ENCODE measurements around the gene DPM3. TPM values are rescaled to one million over a fixed set of nuclear protein-coding genes. Genes with fewer than 3 reads are reported as not detected.

DPM3 gene
- total RNA-seq, 3 donors from 2014 or later (not counting 1 experiment from before 2014, with no cell fraction given): 26.8 to 45.7 (median 41.5) TPM

DNA sequence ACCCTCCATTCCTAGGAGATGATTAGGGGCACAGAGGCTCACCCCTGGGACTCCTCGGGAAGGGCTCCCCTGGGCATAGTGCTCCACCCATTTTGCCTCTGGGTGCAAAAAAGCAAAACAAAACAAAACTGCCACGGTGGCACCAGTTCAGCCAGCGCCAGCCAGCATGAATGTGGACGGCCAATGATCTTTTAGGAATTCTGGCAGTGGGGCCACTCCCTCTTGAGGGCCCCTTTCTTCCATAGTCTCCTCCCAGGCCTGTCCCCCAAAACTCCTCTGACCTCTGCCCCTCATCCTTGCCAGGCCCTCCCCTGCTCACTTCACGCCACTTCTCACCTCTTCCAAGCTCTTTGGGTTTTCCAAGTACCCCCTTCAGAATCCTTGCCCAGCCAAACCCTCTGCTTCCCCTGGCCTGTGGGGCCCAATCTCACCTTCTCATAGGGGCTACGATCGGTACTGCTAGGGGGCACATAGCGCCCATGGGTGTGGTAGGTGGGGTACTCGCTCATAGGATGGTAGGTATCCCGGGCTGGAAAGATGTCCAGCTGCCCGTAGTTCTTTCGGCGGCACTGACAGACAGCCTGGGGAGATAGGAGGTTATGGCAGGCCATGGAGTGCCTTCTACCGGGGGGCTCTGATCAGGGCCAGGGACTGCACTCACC is 46.6 kb upstream of the DPM3 start:
- H3K27me3 Mint-ChIP-seq (ENCODE audit: low read depth in 2 of 2): no peaks in the 10 kb centered on the region
- no peaks in the 10 kb centered on the region for H3K9me3 ChIP-seq (ENCODE audit: control insufficient read depth, insufficient read depth, low read length)
- no peaks in the 10 kb centered on the region for H3K36me3 Mint-ChIP-seq
- no peak overlapping the region for H3K27ac ChIP-seq (ENCODE audit: low read length)
- H3K27ac Mint-ChIP-seq: no peak overlapping the region
- H3K4me3 ChIP-seq (ENCODE audit: low read length): no peak overlapping the region
- ATAC-seq (no peak), DNase-seq (no peak)
- no peaks in the 10 kb centered on the region for H3K36me3 ChIP-seq (ENCODE audit: control insufficient read depth, insufficient read depth, low read length)
- no peaks in the 10 kb centered on the region for H3K27me3 ChIP-seq (ENCODE audit: control insufficient read depth, insufficient read depth, low read length)
- H3K9me3 Mint-ChIP-seq: no peaks in the 10 kb centered on the region
- intact Hi-C loops (cut with micrococcal nuclease): no loop called here
- TF ChIP-seq, protein P1, sequence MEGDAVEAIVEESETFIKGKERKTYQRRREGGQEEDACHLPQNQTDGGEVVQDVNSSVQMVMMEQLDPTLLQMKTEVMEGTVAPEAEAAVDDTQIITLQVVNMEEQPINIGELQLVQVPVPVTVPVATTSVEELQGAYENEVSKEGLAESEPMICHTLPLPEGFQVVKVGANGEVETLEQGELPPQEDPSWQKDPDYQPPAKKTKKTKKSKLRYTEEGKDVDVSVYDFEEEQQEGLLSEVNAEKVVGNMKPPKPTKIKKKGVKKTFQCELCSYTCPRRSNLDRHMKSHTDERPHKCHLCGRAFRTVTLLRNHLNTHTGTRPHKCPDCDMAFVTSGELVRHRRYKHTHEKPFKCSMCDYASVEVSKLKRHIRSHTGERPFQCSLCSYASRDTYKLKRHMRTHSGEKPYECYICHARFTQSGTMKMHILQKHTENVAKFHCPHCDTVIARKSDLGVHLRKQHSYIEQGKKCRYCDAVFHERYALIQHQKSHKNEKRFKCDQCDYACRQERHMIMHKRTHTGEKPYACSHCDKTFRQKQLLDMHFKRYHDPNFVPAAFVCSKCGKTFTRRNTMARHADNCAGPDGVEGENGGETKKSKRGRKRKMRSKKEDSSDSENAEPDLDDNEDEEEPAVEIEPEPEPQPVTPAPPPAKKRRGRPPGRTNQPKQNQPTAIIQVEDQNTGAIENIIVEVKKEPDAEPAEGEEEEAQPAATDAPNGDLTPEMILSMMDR (IDR thresholded peaks at IDR 0.05): no peak
- 87% methylated on average over 14 of the region's 14 CpGs for WGBS (ENCODE audit: insufficient coverage)
- peaks cover 18% of the 10 kb centered on the region for H3K4me1 ChIP-seq (ENCODE audit: control insufficient read depth, insufficient read depth, low read length)
- peaks cover 6 to 7% of the 10 kb centered on the region in 2 donors for H3K4me1 Mint-ChIP-seq
- H3K4me3 Mint-ChIP-seq: no peak overlapping the region

DNA sequence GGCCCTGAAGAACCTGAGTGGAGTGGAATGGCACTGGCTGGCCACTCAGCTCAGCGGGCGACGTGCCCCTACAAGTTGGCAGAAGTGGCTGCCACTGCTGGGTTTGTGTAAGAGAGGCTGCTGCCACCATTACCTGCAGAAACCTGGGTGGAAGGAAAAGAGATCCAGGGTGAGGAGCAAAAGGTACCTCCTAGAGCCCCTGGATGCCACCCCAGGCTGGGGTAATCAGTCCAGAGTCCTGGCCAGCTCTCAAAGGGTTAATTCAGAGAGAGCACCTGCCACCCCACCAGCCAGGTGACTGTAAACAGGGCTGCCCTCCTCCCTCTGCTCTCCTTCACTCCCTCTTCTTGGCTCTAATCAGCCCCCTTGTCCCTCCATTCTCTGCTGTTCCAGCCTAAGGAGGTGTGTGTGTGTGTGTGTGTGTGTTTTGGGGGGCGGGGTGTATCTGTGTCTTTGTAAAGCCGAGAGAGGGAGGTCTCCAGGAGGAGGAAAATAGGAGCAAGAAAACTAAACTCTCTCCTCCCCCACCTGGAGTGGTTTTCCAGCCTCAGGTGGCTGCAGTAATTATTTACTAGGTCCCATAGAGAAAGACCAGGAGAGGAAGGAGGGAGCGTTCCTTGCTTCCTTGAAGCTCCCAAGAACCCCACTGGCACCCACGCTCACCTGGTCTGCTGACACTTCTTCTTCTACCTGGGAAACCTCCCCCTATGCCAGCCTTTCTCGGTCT is 45.9 kb upstream of the DPM3 start:
- Histone ChIP-seq H3K27ac (ENCODE audit: low read length) (no peak overlapping the region), H3K9me3 (ENCODE audit: control insufficient read depth, insufficient read depth, low read length) (no peaks in the 10 kb centered on the region), H3K36me3 (ENCODE audit: control insufficient read depth, insufficient read depth, low read length) (no peaks in the 10 kb centered on the region), H3K4me1 (ENCODE audit: control insufficient read depth, insufficient read depth, low read length) (peaks cover 18% of the 10 kb centered on the region), H3K4me3 (ENCODE audit: low read length) (no peak overlapping the region), H3K27me3 (ENCODE audit: control insufficient read depth, insufficient read depth, low read length) (no peaks in the 10 kb centered on the region)
- ATAC-seq (no peak), DNase-seq (no peak)
- no peaks in the 10 kb centered on the region for H3K27me3 Mint-ChIP-seq (ENCODE audit: low read depth in 2 of 2)
- no peaks in the 10 kb centered on the region for H3K9me3 Mint-ChIP-seq
- H3K27ac Mint-ChIP-seq: no peak overlapping the region
- WGBS (ENCODE audit: insufficient coverage): 96% methylated on average over 5 of the region's 8 CpGs
- no peak overlapping the region for H3K4me3 Mint-ChIP-seq
- TF ChIP-seq, protein P1 (IDR thresholded peaks at IDR 0.05): no peak
- no peaks in the 10 kb centered on the region for H3K36me3 Mint-ChIP-seq
- H3K4me1 Mint-ChIP-seq: peaks cover 6% of the 10 kb centered on the region in 2 donors
- intact Hi-C loops (cut with micrococcal nuclease): no loop called here

- no peak for ATAC-seq
- intact Hi-C loops (cut with micrococcal nuclease): no loop called here
- no peaks in the 10 kb centered on the region for H3K36me3 Mint-ChIP-seq
- H3K27me3 Mint-ChIP-seq (ENCODE audit: low read depth in 2 of 2): no peaks in the 10 kb centered on the region
- Histone ChIP-seq H3K27ac (ENCODE audit: low read length) (no peak overlapping the region), H3K27me3 (ENCODE audit: control insufficient read depth, insufficient read depth, low read length) (no peaks in the 10 kb centered on the region), H3K4me1 (ENCODE audit: control insufficient read depth, insufficient read depth, low read length) (peaks cover 18% of the 10 kb centered on the region), H3K4me3 (ENCODE audit: low read length) (no peak overlapping the region), H3K36me3 (ENCODE audit: control insufficient read depth, insufficient read depth, low read length) (no peaks in the 10 kb centered on the region), H3K9me3 (ENCODE audit: control insufficient read depth, insufficient read depth, low read length) (no peaks in the 10 kb centered on the region)
- WGBS (ENCODE audit: insufficient coverage): 63% methylated on average over 6 of the region's 6 CpGs
- no peaks in the 10 kb centered on the region for H3K9me3 Mint-ChIP-seq
- H3K27ac Mint-ChIP-seq: no peak overlapping the region
- no peak overlapping the region for H3K4me3 Mint-ChIP-seq
- peaks cover 6% of the 10 kb centered on the region in 2 donors for H3K4me1 Mint-ChIP-seq
- TF ChIP-seq, protein P1 (IDR thresholded peaks at IDR 0.05): no peak
- DNase-seq: no peak
These were observed 45.4 kb upstream of the DPM3 start for GRCh38 chr1:155185783-155186066.
